Keratinocyte (primary cell): Measurements from ENCODE around the gene NDUFA7. TPM values are rescaled to one million over a fixed set of nuclear protein-coding genes. Genes with fewer than 3 reads are reported as not detected.

ENCODE experiments used
- DNase-seq: peaks from one replicate; pipeline ENCODE4 v3.0.0-alpha.2; 2011; ENCODE audit warnings: low read depth, missing footprints, low spot score
- FAIRE-seq: peaks from 2 replicates; lab custom pipeline; 2011; peaks lifted over from hg19 to GRCh38; lab: Jason Lieb, UNC
- H2AFZ ChIP-seq: 2 replicates; pipeline ENCODE4 v1.6.0; 2012; ENCODE audit warnings: low read length, control low read depth, inconsistent platforms; ENCODE audit not compliant: control insufficient read depth
- H3K27ac ChIP-seq: 2 replicates; pipeline ENCODE4 v1.5.1; 2011; ENCODE audit warnings: low read length; ENCODE audit not compliant: control insufficient read depth, insufficient read depth
- H3K27me3 ChIP-seq: 3 replicates; pipeline ENCODE4 v1.6.0; 2011; ENCODE audit warnings: low read length; ENCODE audit not compliant: control insufficient read depth, insufficient read depth; ENCODE audit errors: extremely low read depth
- H3K36me3 ChIP-seq, 2 experiments: 2 replicates in 1 of 2; 3 replicates in 1 of 2; pipeline ENCODE4 v1.5.1; 2011; ENCODE audit warnings: low read length in 2 of 2, mild to moderate bottlenecking in 1 of 2; ENCODE audit not compliant: control insufficient read depth in 2 of 2, insufficient read depth in 2 of 2; ENCODE audit errors: extremely low read depth in 1 of 2
- H3K4me1 ChIP-seq: 3 replicates; pipeline ENCODE4 v1.5.1; 2011; ENCODE audit warnings: low read length; ENCODE audit not compliant: control insufficient read depth, insufficient read depth; ENCODE audit errors: extremely low read depth
- H3K4me2 ChIP-seq: 3 replicates; pipeline ENCODE4 v1.6.0; 2011; ENCODE audit warnings: low read depth, low read length; ENCODE audit not compliant: control insufficient read depth, insufficient read depth; ENCODE audit errors: extremely low read depth
- H3K4me3 ChIP-seq, 3 experiments: fragments of 200-600 bp in 1 of 3; sonication (generic) in 1 of 3; 2 replicates in 2 of 3; 3 replicates in 1 of 3; pipeline ENCODE4 v1.5.1; 2011 to 2016; ENCODE audit warnings: low read length in 3 of 3, mild to moderate bottlenecking in 3 of 3, control low read depth in 2 of 3, inconsistent platforms in 1 of 3, low read depth in 1 of 3, mixed read lengths in 1 of 3, mixed run types in 1 of 3, moderate library complexity in 1 of 3; ENCODE audit not compliant: control insufficient read depth in 2 of 3, insufficient read depth in 2 of 3; ENCODE audit errors: extremely low read depth in 1 of 3
- H3K79me2 ChIP-seq: 2 replicates; pipeline ENCODE4 v1.6.0; 2012; ENCODE audit warnings: low read length; ENCODE audit not compliant: control insufficient read depth, insufficient read depth
- H3K9ac ChIP-seq: 3 replicates; pipeline ENCODE4 v1.6.0; 2011; ENCODE audit warnings: low read length; ENCODE audit not compliant: control insufficient read depth, insufficient read depth; ENCODE audit errors: extremely low read depth
- H3K9me1 ChIP-seq: 3 replicates; pipeline ENCODE4 v1.6.0; 2011; ENCODE audit warnings: low read length; ENCODE audit not compliant: control insufficient read depth, insufficient read depth; ENCODE audit errors: extremely low read depth
- H3K9me3 ChIP-seq: 2 replicates; pipeline ENCODE4 v1.5.1; 2012; ENCODE audit warnings: low read depth, low read length; ENCODE audit not compliant: control insufficient read depth
- H4K20me1 ChIP-seq: 3 replicates; pipeline ENCODE4 v1.6.0; 2011; ENCODE audit warnings: low read length; ENCODE audit not compliant: control insufficient read depth, insufficient read depth; ENCODE audit errors: extremely low read depth
- EZH2 ChIP-seq: IDR thresholded peaks from one replicate; pipeline ENCODE4 v1.6.1; 2012; ENCODE audit warnings: inconsistent platforms, mild to moderate bottlenecking, low read length, moderate library complexity
- dilution Hi-C: fragments of 300-500 bp; cut with MboI; formaldehyde crosslinking; loops from one replicate; pipeline ENCODE4 v1.7.0; 2020; ENCODE audit warnings: low sequenced_read_pairs; ENCODE audit not compliant: extremely low pct_ligation_motif_present
- polyA plus RNA-seq, 5 experiments: library from polyadenylated mRNA; depleted of rRNA in 3 of 5; stranded (reverse) in 3 of 5; stranded (forward) in 1 of 5; unstranded in 1 of 5; fragments of >200 nt; gene quantifications; 1 replicate in 1 of 5; 2 replicates in 3 of 5; 3 replicates in 1 of 5; pipeline versions ENCODE4 v1.2.1 to v1.2.3, GENCODE V29; 2011 to 2012; ENCODE audit warnings: missing spikeins in 2 of 5, low read depth in 1 of 5, low replicate concordance in 1 of 5
- TF ChIP-seq, protein P1 (sequence below), 3 experiments: IDR thresholded peaks in 1 of 3; conservative IDR thresholded peaks in 1 of 3; optimal IDR thresholded peaks in 1 of 3; 2 replicates in 2 of 3; 3 replicates in 1 of 3; pipeline versions ENCODE3 to v1.5.1; 2011; ENCODE audit warnings: low read length in 3 of 3, mild to moderate bottlenecking in 3 of 3, moderate library complexity in 2 of 3, control low read depth in 1 of 3, inconsistent platforms in 1 of 3; ENCODE audit not compliant: insufficient read depth in 2 of 3; ENCODE audit errors: extremely low read depth in 1 of 3

NDUFA7 gene
- polyA plus RNA-seq, 1 donor (not counting 4 experiments of a cell fraction or from before 2014, with no cell fraction given): 59.2 TPM

- FAIRE-seq: no peak
- peak overlapping the region; percentile 80 for H3K4me2 ChIP-seq
- no peaks in the 10 kb centered on the region for H3K9me3 ChIP-seq
- no peaks in the 10 kb centered on the region for H3K27me3 ChIP-seq
- H4K20me1 ChIP-seq: no peaks in the 10 kb centered on the region
- H2AFZ ChIP-seq: no peak overlapping the region
- H3K9me1 ChIP-seq: no peaks in the 10 kb centered on the region
- H3K4me1 ChIP-seq: peaks cover 23% of the 10 kb centered on the region
- no peak for DNase-seq
- peak overlapping the region; percentile 81 for H3K9ac ChIP-seq
- H3K36me3 ChIP-seq: peaks cover 12 to 20% of the 10 kb centered on the region in 2 experiments
- TF ChIP-seq, protein P1, sequence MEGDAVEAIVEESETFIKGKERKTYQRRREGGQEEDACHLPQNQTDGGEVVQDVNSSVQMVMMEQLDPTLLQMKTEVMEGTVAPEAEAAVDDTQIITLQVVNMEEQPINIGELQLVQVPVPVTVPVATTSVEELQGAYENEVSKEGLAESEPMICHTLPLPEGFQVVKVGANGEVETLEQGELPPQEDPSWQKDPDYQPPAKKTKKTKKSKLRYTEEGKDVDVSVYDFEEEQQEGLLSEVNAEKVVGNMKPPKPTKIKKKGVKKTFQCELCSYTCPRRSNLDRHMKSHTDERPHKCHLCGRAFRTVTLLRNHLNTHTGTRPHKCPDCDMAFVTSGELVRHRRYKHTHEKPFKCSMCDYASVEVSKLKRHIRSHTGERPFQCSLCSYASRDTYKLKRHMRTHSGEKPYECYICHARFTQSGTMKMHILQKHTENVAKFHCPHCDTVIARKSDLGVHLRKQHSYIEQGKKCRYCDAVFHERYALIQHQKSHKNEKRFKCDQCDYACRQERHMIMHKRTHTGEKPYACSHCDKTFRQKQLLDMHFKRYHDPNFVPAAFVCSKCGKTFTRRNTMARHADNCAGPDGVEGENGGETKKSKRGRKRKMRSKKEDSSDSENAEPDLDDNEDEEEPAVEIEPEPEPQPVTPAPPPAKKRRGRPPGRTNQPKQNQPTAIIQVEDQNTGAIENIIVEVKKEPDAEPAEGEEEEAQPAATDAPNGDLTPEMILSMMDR (optimal IDR thresholded peaks at IDR 0.05 in 1 of 3, IDR thresholded peaks at IDR 0.05 in 1 of 3, conservative IDR thresholded peaks at IDR 0.05 in 1 of 3; ENCODE audit: extremely low read depth in 1 of 3, insufficient read depth in 2 of 3, low read length in 3 of 3): no peak
- TF ChIP-seq EZH2: no peak
- no peaks in the 10 kb centered on the region for H3K79me2 ChIP-seq
- peak overlapping the region in 1 of 3 experiments; percentile 66 for H3K4me3 ChIP-seq
- dilution Hi-C loops: no loop called here
- peak overlapping the region; percentile 82 for H3K27ac ChIP-seq
Observed at GRCh38 chr19:8308891-8309291, 12.3 kb downstream of the NDUFA7 start.

DNA sequence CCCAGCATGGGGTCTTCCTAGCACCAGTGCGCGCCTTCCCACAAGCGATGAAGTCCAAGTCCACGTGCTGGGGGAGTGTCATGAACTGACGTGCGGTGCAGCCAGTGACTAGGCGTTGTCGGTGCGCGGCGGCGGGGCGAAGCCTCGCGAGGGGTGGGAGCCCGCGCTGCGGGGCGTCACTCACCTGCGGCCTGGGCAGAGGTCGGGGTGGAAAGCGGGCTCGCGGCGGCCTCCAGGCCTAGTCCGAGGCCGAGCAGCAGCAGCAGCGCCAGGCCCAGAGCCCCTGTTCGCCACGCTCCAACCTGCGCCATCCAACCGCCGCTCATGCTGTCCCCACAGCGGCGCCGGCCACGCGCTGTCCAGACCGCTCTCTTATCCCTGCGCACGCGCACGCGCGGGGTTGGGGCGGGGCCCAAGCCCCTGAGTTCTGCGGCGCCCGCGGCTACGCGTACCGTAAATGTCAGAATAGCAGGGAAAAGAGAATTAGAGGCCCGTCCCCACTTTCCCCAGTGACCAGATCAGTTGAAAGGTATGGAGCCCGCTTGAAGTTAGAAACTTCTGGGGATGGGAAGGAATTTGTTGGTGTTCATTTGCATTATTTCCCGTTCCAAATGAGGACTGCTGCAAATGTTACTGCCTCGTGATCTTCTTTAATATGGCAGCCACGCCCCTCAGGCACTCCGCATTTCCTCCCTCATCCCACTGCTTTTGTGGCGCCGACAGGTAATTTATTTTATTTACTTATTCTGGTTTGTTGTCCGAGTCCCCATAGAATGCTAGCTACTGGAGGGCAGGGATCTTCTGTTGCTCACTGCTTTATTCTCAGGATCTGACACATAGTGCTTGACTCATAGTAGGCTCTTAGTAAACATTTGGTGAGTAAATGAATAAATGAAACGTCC, 13.0 kb downstream of the NDUFA7 start, which contains the start of gene CD320:
Gene CD320 (minus strand): TSS at position 394 of the 902 bp plus-strand sequence. CDS start 68 bp downstream, at position 326.
- TF ChIP-seq, protein P1 (optimal IDR thresholded peaks at IDR 0.05 in 1 of 3, IDR thresholded peaks at IDR 0.05 in 1 of 3, conservative IDR thresholded peaks at IDR 0.05 in 1 of 3; ENCODE audit: extremely low read depth in 1 of 3, insufficient read depth in 2 of 3, low read length in 3 of 3): no peak
- no peak for TF ChIP-seq EZH2
- Histone ChIP-seq H2AFZ (peak within 1 kb of the TSS; percentile 74), H3K79me2 (no peaks in the 10 kb centered on the region), H3K9ac (peak within 1 kb of the TSS; percentile 81), H3K9me3 (no peaks in the 10 kb centered on the region), H3K27ac (peak within 1 kb of the TSS; percentile 82), H3K4me2 (peak within 1 kb of the TSS; percentile 80), H4K20me1 (no peaks in the 10 kb centered on the region), H3K9me1 (no peaks in the 10 kb centered on the region), H3K4me1 (peaks cover 23% of the 10 kb centered on the region), H3K27me3 (no peaks in the 10 kb centered on the region), H3K4me3 (peak within 1 kb of the TSS; percentile 35 to 75 (median 66)), H3K36me3 (peaks cover 12 to 17% of the 10 kb centered on the region in 2 experiments)
- no peak for FAIRE-seq
- no peak for DNase-seq
- dilution Hi-C loops: no loop called here
